Measurements from ENCODE around the gene REX1BD. TPM values are rescaled to one million over a fixed set of nuclear protein-coding genes. Genes with fewer than 3 reads are reported as not detected.
A peak's percentile ranks its signal among the peaks of the same experiment; 100 is the strongest.

REX1BD gene
- total and polyA plus RNA-seq, 10 of the 15 experiments (the other 5 are each of a cell fraction or from before 2014, with no cell fraction given) = 1.1 to 101 (median 35.0) TPM

DNA sequence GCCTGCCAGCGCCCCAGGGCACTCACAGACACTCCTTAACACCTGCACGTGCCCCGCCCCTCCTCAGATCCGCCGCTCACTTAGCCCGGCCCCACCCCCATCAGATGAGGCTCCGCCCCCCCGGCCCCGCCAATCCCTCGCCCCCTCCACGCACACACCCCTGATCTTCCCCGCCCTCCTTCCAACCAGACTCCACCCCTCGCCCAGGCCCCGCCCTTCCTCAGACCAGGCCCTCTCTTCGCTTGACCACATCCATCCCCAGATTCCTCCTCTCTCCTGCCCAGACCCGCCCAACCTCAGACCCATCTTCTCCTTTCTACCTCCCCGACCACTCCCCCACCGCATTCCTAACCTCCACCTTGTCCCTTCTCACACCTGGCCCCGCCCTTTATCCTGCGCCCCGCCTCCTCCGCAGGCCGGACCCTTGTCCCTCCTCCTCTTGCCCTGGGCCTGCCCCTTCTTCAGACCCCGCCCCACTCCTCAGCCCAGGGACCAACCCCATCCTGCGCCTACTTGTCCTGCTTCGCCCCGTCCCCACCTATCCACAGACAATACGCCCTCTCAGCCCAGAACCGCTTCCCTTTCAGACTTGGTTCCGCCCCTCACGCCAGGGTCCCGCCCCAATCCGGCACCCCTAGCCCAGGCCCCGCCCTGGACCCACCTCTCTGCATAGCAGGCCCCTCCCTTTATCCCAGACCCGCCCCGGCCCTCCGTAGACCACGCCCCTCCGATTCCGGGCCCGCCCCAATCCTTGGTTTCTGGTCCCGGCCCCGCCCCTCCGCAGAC lies 47.8 kb downstream of the REX1BD start (continued):
- TF ChIP-seq MXI1 (IDR thresholded peaks at IDR 0.05; ENCODE audit: low read depth, low read length) (no peak), MEF2A (IDR thresholded peaks at IDR 0.05; ENCODE audit: insufficient read depth, low read depth, low read length) (no peak), BACH1 (IDR thresholded peaks at IDR 0.05; ENCODE audit: borderline replicate concordance) (no peak), BRCA1 (IDR thresholded peaks at IDR 0.05; ENCODE audit: low read depth, low read length) (no peak), SUPT20H (IDR thresholded peaks at IDR 0.05; ENCODE audit: borderline replicate concordance, control insufficient read depth, low read depth, low read length) (no peak), SMC3 (IDR thresholded peaks at IDR 0.05; ENCODE audit: borderline replicate concordance, low read length) (no peak), CBFB (IDR thresholded peaks at IDR 0.05; ENCODE audit: low read depth) (no peak), NR2F1 (conservative IDR thresholded peaks at IDR 0.05) (no peak), NBN (IDR thresholded peaks at IDR 0.05) (peak; percentile 91), SREBF2 (IDR thresholded peaks at IDR 0.05; ENCODE audit: low read length) (no peak), CHD4 (IDR thresholded peaks at IDR 0.05) (no peak), STAT1 (conservative IDR thresholded peaks at IDR 0.05) (no peak), LARP7 (IDR thresholded peaks at IDR 0.05) (no peak), SIN3A (IDR thresholded peaks at IDR 0.05; ENCODE audit: low read depth, low read length) (no peak), ZNF24 (IDR thresholded peaks at IDR 0.05) (no peak), MYB (IDR thresholded peaks at IDR 0.05; ENCODE audit: borderline replicate concordance, low read depth, low read length) (no peak), E2F8 (IDR thresholded peaks at IDR 0.05; ENCODE audit: low read depth, partially characterized antibody) (no peak), BHLHE40 (IDR thresholded peaks at IDR 0.05; ENCODE audit: borderline replicate concordance in 1 of 2, low read depth in 2 of 2, low read length in 1 of 2) (peak; percentile 72; a peak in 3 of 4 replicates), PAX8 (IDR thresholded peaks at IDR 0.05) (no peak)
- TF ChIP-seq, protein P1, sequence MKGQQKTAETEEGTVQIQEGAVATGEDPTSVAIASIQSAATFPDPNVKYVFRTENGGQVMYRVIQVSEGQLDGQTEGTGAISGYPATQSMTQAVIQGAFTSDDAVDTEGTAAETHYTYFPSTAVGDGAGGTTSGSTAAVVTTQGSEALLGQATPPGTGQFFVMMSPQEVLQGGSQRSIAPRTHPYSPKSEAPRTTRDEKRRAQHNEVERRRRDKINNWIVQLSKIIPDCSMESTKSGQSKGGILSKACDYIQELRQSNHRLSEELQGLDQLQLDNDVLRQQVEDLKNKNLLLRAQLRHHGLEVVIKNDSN (IDR thresholded peaks at IDR 0.05; ENCODE audit: borderline replicate concordance, extremely low read length, insufficient read depth, low read depth, low read length) = peak; percentile 20
- TF ChIP-seq, protein P2, sequence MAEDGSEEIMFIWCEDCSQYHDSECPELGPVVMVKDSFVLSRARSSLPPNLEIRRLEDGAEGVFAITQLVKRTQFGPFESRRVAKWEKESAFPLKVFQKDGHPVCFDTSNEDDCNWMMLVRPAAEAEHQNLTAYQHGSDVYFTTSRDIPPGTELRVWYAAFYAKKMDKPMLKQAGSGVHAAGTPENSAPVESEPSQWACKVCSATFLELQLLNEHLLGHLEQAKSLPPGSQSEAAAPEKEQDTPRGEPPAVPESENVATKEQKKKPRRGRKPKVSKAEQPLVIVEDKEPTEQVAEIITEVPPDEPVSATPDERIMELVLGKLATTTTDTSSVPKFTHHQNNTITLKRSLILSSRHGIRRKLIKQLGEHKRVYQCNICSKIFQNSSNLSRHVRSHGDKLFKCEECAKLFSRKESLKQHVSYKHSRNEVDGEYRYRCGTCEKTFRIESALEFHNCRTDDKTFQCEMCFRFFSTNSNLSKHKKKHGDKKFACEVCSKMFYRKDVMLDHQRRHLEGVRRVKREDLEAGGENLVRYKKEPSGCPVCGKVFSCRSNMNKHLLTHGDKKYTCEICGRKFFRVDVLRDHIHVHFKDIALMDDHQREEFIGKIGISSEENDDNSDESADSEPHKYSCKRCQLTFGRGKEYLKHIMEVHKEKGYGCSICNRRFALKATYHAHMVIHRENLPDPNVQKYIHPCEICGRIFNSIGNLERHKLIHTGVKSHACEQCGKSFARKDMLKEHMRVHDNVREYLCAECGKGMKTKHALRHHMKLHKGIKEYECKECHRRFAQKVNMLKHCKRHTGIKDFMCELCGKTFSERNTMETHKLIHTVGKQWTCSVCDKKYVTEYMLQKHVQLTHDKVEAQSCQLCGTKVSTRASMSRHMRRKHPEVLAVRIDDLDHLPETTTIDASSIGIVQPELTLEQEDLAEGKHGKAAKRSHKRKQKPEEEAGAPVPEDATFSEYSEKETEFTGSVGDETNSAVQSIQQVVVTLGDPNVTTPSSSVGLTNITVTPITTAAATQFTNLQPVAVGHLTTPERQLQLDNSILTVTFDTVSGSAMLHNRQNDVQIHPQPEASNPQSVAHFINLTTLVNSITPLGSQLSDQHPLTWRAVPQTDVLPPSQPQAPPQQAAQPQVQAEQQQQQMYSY (CRISPR knock-in tag; IDR thresholded peaks at IDR 0.05) = no peak

All from GM12878 (cell line).